HPDE6-E6E7 (cell line): Measurements from ENCODE around the gene C16orf92.
"Not testable (repeated sequence)": the region's sequence is repeated elsewhere in the genome, so short reads cannot be mapped to it uniquely, and the experiment has no call there.

Source experiments
- DNase-seq: peaks from one replicate; pipeline ENCODE4 v3.0.0; 2011; ENCODE audit warnings: missing footprints; ENCODE audit errors: extremely low spot score

Gene C16orf92

GRCh38 chr16:30005341-30006094 is 17.5 kb upstream of the C16orf92 start:
- peak; percentile 51 for DNase-seq

GRCh38 chr16:30006095-30006473 is 16.9 kb upstream of the C16orf92 start:
- DNase-seq, result no peak

- DNase-seq, result no peak
Observed at GRCh38 chr16:30006659-30007377, 16.2 kb upstream of the C16orf92 start.

GRCh38 chr16:30007378-30007895 is 15.6 kb upstream of the C16orf92 start:
- no peak for DNase-seq

- DNase-seq, result no peak
Observed at GRCh38 chr16:30009085-30009862, 13.7 kb upstream of the C16orf92 start.

- no peak for DNase-seq
Observed at GRCh38 chr16:30009990-30010843, 12.8 kb upstream of the C16orf92 start.

GRCh38 chr16:30010844-30011713 is 11.9 kb upstream of the C16orf92 start, which contains the start of gene DOC2A:
DOC2A (minus strand) TSS chr16:30011027; CDS start chr16:30010222, 805 bp downstream.
- DNase-seq, result no peak

GRCh38 chr16:30011714-30012504 is 11.1 kb upstream of the C16orf92 start:
- no peak for DNase-seq

GRCh38 chr16:30012598-30012997 is 10.4 kb upstream of the C16orf92 start:
- not testable (repeated sequence) for DNase-seq

- DNase-seq, result not testable (repeated sequence)
Observed at GRCh38 chr16:30015450-30015849, 7.5 kb upstream of the C16orf92 start.

GRCh38 chr16:30016555-30017276 is 6.3 kb upstream of the C16orf92 start:
- no peak for DNase-seq

GRCh38 chr16:30017277-30017656 is 5.7 kb upstream of the C16orf92 start:
- DNase-seq, result no peak

GRCh38 chr16:30017937-30018336 is 5.1 kb upstream of the C16orf92 start:
- not testable (repeated sequence) for DNase-seq

GRCh38 chr16:30018731-30019158 is 4.3 kb upstream of the C16orf92 start:
- no peak for DNase-seq

GRCh38 chr16:30023586-30023985 is 588 bp downstream of the C16orf92 start:
- no peak for DNase-seq

- no peak for DNase-seq
Observed at GRCh38 chr16:30024451-30024850, 1.5 kb downstream of the C16orf92 start.

- no peak for DNase-seq
Observed at GRCh38 chr16:30025156-30025555, 2.2 kb downstream of the C16orf92 start.

- no peak for DNase-seq
Observed at GRCh38 chr16:30025574-30025973, 2.6 kb downstream of the C16orf92 start.

- no peak for DNase-seq
Observed at GRCh38 chr16:30026449-30026848, 3.5 kb downstream of the C16orf92 start.
